Measurements from ENCODE around the gene CFAP300. TPM values are rescaled to one million over a fixed set of nuclear protein-coding genes. Genes with fewer than 3 reads are reported as not detected.

The CFAP300 gene
- total RNA-seq, 1 experiment from 2014 or later, result 1.7 TPM

DNA sequence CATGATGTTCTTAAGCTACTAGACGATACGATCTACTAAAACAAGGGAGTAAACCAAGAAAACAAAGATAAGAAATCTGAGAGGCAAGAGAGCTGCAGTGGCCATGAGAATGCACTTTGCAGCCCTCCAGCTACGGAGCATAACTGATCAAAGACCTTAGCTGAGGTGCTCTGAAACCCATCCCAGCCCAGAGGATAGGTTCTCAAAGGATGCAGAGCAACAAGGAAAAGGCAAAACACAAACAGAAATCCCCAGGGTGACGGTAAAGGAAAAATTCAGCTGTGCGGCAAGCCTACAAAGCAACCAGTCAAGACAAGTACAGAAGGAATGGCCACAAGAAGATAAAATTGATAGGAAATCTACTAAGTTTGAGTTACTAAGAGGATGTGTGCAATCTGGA is 32.5 kb upstream of the CFAP300 start:
- Histone ChIP-seq H2BK5ac (ENCODE audit: insufficient read length, low read length) (no peak overlapping the region), H4K20me1 (ENCODE audit: control insufficient read depth, insufficient read depth, insufficient read length) (no peaks in the 10 kb centered on the region), H3K18ac (ENCODE audit: insufficient read length, low read depth, low read length) (no peak overlapping the region), H3K23me2 (ENCODE audit: insufficient read length, low read depth, low read length, poor library complexity, severe bottlenecking) (no peaks in the 10 kb centered on the region), H2BK20ac (ENCODE audit: low read depth, low read length, poor library complexity, severe bottlenecking) (no peak overlapping the region), H3K27ac (ENCODE audit: insufficient read length, low read depth, low read length) (no peak overlapping the region), H3K4me1 (ENCODE audit: insufficient read depth, low read length) (no peaks in the 10 kb centered on the region), H4K5ac (ENCODE audit: insufficient read length, low read depth, low read length) (no peak overlapping the region), H2AK5ac (ENCODE audit: insufficient read length, low read length) (no peak overlapping the region), H4K91ac (ENCODE audit: insufficient read length, low read depth, low read length) (no peak overlapping the region), H3K4ac (ENCODE audit: low read depth, low read length) (no peak overlapping the region), H3K23ac (ENCODE audit: insufficient read length, low read depth, low read length) (no peak overlapping the region), H3K9ac (ENCODE audit: extremely low read depth, insufficient read length, low read length) (no peak overlapping the region), H4K8ac (replicated peaks; ENCODE audit: insufficient read length, low read depth, low read length) (no peak overlapping the region), H2BK12ac (ENCODE audit: insufficient read length, low read depth, low read length) (no peak overlapping the region), H2BK15ac (ENCODE audit: low read depth, low read length) (no peak overlapping the region), H3K56ac (ENCODE audit: insufficient read length, low read depth, low read length) (no peak overlapping the region), H3K9me3 (ENCODE audit: control insufficient read depth, low read depth, low read length) (no peaks in the 10 kb centered on the region), H3K27me3 (ENCODE audit: insufficient read depth, low read length) (no peaks in the 10 kb centered on the region; the same call in 1 of the 2 replicates), H3T11ph (ENCODE audit: low read length) (no peak overlapping the region), H3K79me1 (ENCODE audit: insufficient read depth, low read depth, low read length, poor library complexity, severe bottlenecking) (no peaks in the 10 kb centered on the region), H3K79me2 (ENCODE audit: insufficient read depth, low read length) (no peaks in the 10 kb centered on the region), H2BK120ac (ENCODE audit: low read depth, low read length, poor library complexity, severe bottlenecking) (no peak overlapping the region), H2AFZ (ENCODE audit: low read length) (no peak overlapping the region), H3K14ac (ENCODE audit: insufficient read depth, low read length) (no peak overlapping the region), H3K4me2 (ENCODE audit: insufficient read depth, insufficient read length, low read length) (no peak overlapping the region)
- H3K36me3 Mint-ChIP-seq (ENCODE audit: insufficient read depth in 1 of 3, low read depth in 3 of 3), result no peaks in the 10 kb centered on the region
- peaks cover 2 to 8% of the 10 kb centered on the region in 2 experiments; a peak in 2 of 4 replicates for H3K4me1 Mint-ChIP-seq
- no peak overlapping the region for H3K4me3 Mint-ChIP-seq
- H3K27ac Mint-ChIP-seq, result no peak overlapping the region
- H3K9me3 Mint-ChIP-seq, result no peaks in the 10 kb centered on the region
- no peak for DNase-seq
- WGBS (ENCODE audit: extremely low coverage, insufficient read length, low lambda C conversion rate), result no CpG with 5 or more reads among the region's 5 CpGs
- TF ChIP-seq, protein P1, sequence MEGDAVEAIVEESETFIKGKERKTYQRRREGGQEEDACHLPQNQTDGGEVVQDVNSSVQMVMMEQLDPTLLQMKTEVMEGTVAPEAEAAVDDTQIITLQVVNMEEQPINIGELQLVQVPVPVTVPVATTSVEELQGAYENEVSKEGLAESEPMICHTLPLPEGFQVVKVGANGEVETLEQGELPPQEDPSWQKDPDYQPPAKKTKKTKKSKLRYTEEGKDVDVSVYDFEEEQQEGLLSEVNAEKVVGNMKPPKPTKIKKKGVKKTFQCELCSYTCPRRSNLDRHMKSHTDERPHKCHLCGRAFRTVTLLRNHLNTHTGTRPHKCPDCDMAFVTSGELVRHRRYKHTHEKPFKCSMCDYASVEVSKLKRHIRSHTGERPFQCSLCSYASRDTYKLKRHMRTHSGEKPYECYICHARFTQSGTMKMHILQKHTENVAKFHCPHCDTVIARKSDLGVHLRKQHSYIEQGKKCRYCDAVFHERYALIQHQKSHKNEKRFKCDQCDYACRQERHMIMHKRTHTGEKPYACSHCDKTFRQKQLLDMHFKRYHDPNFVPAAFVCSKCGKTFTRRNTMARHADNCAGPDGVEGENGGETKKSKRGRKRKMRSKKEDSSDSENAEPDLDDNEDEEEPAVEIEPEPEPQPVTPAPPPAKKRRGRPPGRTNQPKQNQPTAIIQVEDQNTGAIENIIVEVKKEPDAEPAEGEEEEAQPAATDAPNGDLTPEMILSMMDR (conservative IDR thresholded peaks at IDR 0.05), result no peak
- no peaks in the 10 kb centered on the region; the same call in 1 of the 2 replicates for H3K27me3 Mint-ChIP-seq (ENCODE audit: low read depth)
